Progenitor cell of endocrine pancreas (in vitro differentiated cells): ENCODE results near the gene CCL14. TPM values are rescaled to one million over a fixed set of nuclear protein-coding genes. Genes with fewer than 3 reads are reported as not detected.
"Not testable (repeated sequence)": the region's sequence is repeated elsewhere in the genome, so short reads cannot be mapped to it uniquely, and the experiment has no call there.

Experiments used
- DNase-seq: peaks from one replicate; pipeline ENCODE4 v3.0.0; 2021; ENCODE audit warnings: low spot score; ENCODE audit not compliant: unreplicated experiment
- H3K27ac Mint-ChIP-seq: 2 replicates; pipeline ENCODE4 v1.8.0; 2021; ENCODE audit warnings: mild to moderate bottlenecking, moderate library complexity, mixed read lengths
- H3K27me3 Mint-ChIP-seq: 2 replicates; pipeline ENCODE4 v1.8.0; 2021; ENCODE audit warnings: mixed read lengths
- H3K36me3 Mint-ChIP-seq: 2 replicates; pipeline ENCODE4 v1.8.0; 2022; ENCODE audit warnings: mixed read lengths; ENCODE audit not compliant: insufficient read depth
- H3K4me1 Mint-ChIP-seq: 2 replicates; pipeline ENCODE4 v1.8.0; 2021; ENCODE audit warnings: low read depth, mixed read lengths
- H3K4me3 Mint-ChIP-seq: 2 replicates; pipeline ENCODE4 v1.8.0; 2021; ENCODE audit warnings: low read depth, mild to moderate bottlenecking, moderate library complexity, mixed read lengths
- H3K9me3 Mint-ChIP-seq: 2 replicates; pipeline ENCODE4 v1.8.0; 2021; ENCODE audit warnings: low read depth, mixed read lengths
- total RNA-seq: library from RNA; stranded (reverse); gene quantifications from 2 replicates; pipeline ENCODE4 v1.2.1, GENCODE V29; 2021
- TF ChIP-seq, protein P1 (sequence below): fragments of 200-600 bp; sonication (generic); IDR thresholded peaks from one replicate; pipeline ENCODE4 v1.5.0; 2021; ENCODE audit warnings: antibody characterized with exemption, mild to moderate bottlenecking; ENCODE audit not compliant: unreplicated experiment

The CCL14 gene
- total RNA-seq, 1 donor from 2014 or later = not detected

DNA sequence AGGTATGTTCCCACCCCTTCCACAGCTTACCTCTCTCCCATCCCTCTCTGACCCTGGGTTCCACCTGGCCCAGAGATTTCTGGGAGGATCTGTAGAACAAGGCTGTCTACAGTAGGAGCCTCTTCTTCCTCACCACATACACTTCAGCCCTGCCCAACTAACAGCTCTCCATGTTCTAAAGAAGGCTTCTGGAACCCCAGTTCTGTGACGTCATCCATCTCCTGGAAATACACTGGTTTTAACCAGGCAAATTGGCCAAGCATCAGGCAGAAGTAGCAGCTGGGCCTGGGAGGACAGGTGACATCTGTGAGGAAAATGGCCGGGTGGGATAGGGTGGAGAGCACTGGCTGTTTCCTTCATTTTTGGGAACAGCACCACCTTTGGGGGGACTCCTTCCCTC is 43.0 kb downstream of the CCL14 start, which contains the start of gene LYZL6:
TSS of gene LYZL6 (minus strand) at position 177 of the 400 bp plus-strand sequence. CDS start 4,357 bp downstream, outside the sequence.
- no peaks in the 10 kb centered on the region for H3K27me3 Mint-ChIP-seq
- no peaks in the 10 kb centered on the region for H3K36me3 Mint-ChIP-seq
- H3K9me3 Mint-ChIP-seq = no peaks in the 10 kb centered on the region
- H3K27ac Mint-ChIP-seq = peak within 1 kb of the TSS; percentile 60
- H3K4me1 Mint-ChIP-seq = peaks cover 24% of the 10 kb centered on the region
- TF ChIP-seq, protein P1, sequence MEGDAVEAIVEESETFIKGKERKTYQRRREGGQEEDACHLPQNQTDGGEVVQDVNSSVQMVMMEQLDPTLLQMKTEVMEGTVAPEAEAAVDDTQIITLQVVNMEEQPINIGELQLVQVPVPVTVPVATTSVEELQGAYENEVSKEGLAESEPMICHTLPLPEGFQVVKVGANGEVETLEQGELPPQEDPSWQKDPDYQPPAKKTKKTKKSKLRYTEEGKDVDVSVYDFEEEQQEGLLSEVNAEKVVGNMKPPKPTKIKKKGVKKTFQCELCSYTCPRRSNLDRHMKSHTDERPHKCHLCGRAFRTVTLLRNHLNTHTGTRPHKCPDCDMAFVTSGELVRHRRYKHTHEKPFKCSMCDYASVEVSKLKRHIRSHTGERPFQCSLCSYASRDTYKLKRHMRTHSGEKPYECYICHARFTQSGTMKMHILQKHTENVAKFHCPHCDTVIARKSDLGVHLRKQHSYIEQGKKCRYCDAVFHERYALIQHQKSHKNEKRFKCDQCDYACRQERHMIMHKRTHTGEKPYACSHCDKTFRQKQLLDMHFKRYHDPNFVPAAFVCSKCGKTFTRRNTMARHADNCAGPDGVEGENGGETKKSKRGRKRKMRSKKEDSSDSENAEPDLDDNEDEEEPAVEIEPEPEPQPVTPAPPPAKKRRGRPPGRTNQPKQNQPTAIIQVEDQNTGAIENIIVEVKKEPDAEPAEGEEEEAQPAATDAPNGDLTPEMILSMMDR = no peak
- no peak for DNase-seq
- no peak within 1 kb of the TSS for H3K4me3 Mint-ChIP-seq

DNA sequence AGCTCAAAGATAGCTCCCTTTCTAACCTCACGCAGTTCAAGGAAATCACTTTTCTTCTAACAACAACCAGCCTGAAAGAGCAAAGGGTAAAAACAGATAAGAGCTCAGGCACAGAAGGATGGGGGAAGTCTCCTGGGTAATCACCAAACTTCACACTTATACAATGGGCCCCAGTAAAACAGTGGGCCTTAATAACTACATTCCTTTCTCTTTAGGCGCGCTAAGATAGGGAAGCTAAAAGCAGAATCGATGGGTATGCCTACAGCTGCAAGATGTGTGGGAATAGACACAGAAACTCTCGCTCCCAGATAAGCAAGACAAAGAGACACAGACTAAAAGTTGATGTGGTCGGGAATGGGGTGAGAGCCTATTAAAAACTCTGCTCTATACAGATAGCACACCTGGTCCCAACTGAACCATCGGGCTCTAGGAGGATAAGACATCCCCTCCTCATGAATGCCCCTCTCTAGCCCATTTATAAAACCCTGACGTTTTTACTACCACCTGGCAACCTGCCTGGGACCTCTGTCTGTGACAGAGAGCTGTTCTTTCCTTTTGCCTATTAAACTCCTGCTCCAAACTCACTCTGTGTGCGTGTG is 43.8 kb downstream of the CCL14 start:
- Mint-ChIP-seq H3K4me1 (peaks cover 24% of the 10 kb centered on the region), H3K27me3 (no peaks in the 10 kb centered on the region), H3K4me3 (no peak overlapping the region), H3K36me3 (no peaks in the 10 kb centered on the region), H3K27ac (peak overlapping the region; percentile 60), H3K9me3 (no peaks in the 10 kb centered on the region)
- TF ChIP-seq, protein P1 = no peak
- no peak for DNase-seq

DNA sequence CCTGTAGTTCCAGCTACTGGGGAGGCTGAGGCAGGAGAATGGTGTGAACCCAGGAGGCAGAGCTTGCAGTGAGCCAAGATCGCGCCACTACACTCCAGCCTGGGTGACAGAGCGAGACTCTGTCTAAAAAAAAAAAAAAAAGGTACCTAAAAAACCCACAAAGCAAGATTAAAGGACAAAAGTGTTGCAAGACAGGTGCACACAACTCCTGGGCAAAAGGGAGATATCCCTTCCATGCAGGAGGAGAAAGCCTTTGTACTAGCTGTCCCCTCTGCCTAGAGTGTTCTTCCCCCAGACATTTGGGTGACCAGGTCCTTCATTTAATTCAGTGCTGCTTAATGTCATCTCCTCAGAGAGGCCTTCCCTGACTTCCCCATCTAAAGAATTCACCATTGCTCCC is 48.0 kb downstream of the CCL14 start:
- H3K4me3 Mint-ChIP-seq, H3K9me3 Mint-ChIP-seq, H3K36me3 Mint-ChIP-seq, H3K27ac Mint-ChIP-seq, DNase-seq, H3K27me3 Mint-ChIP-seq: not testable (repeated sequence)
- H3K4me1 Mint-ChIP-seq = peaks cover 17% of the 10 kb centered on the region

DNA sequence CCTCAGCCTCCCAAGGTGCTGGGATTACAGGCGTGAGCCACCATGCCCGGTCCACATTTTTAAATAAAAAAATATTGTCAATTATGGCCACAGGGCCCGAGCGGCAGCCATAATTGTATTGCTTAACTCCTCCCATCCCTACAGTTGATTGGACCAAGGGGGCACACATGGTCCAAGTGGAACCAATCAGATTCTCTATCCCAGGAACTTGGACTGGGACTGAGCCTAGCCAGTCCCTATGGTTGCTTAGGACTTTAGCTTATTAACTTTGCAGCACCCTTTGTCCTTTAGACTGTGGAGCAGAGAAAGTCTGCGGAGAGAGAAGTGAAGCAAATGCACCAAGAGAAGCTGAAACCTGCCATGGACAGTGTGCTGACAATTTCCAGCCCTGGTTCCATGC is 50.5 kb downstream of the CCL14 start:
- H3K4me1 Mint-ChIP-seq = peaks cover 8% of the 10 kb centered on the region
- no peaks in the 10 kb centered on the region for H3K27me3 Mint-ChIP-seq
- TF ChIP-seq, protein P1 = no peak
- H3K4me3 Mint-ChIP-seq = no peak overlapping the region
- no peaks in the 10 kb centered on the region for H3K9me3 Mint-ChIP-seq
- no peak for DNase-seq
- no peaks in the 10 kb centered on the region for H3K36me3 Mint-ChIP-seq
- H3K27ac Mint-ChIP-seq = no peak overlapping the region

DNA sequence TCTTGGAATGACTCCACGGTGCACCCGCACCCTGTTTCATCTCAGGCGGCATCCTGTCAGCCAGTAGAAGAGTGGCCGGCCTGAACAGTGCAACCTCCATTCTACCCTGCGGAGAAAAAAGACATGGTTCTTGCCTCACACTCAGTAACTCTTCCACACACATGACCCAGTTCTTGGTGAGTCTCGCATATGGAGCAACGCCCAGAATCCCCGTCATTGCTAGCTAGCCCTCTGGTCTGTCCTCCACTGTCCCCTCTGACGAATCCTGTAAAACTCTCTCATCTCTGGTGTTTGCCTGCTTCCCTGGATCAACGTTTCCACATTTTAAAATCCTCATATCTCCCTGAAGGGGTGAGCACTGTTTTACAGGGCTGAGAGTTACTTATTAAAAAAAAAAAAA is 51.8 kb downstream of the CCL14 start:
- peaks cover 15% of the 10 kb centered on the region for H3K4me1 Mint-ChIP-seq
- H3K27ac Mint-ChIP-seq = no peak overlapping the region
- DNase-seq = no peak
- TF ChIP-seq, protein P1 = no peak
- H3K4me3 Mint-ChIP-seq = no peak overlapping the region
- no peaks in the 10 kb centered on the region for H3K36me3 Mint-ChIP-seq
- no peaks in the 10 kb centered on the region for H3K27me3 Mint-ChIP-seq
- H3K9me3 Mint-ChIP-seq = no peaks in the 10 kb centered on the region

Other genes with a start within 250 kb of the CCL14 start
- gene GAS2L2, start 233.5 kb downstream of the CCL14 start, total RNA-seq = 0.10 and 0.11 TPM in 2 replicates
- not detected in 2 replicates for gene C17orf50, start 225.8 kb downstream of the CCL14 start, total RNA-seq
- gene MMP28, start 191.1 kb downstream of the CCL14 start, total RNA-seq = 0.53 TPM in 1 of 2 replicates, not detected in the other
- gene TAF15, start 177.2 kb downstream of the CCL14 start, total RNA-seq = 282 and 287 TPM in 2 replicates
- not detected in 2 replicates for gene HEATR9, start 117.8 kb downstream of the CCL14 start, total RNA-seq
- not detected in 2 replicates for gene CCL5, start 106.4 kb downstream of the CCL14 start, total RNA-seq
- gene RDM1, start 56.0 kb downstream of the CCL14 start, total RNA-seq = 4.2 and 4.8 TPM in 2 replicates
- not detected in 2 replicates for gene LYZL6, start 43.0 kb downstream of the CCL14 start, total RNA-seq
- not detected in 2 replicates for gene CCL16, start 5.2 kb downstream of the CCL14 start, total RNA-seq
- 0.29 TPM in 1 of 2 replicates, not detected in the other for gene CCL15, start 14.8 kb upstream of the CCL14 start, total RNA-seq
- gene CCL23, start 31.2 kb upstream of the CCL14 start, total RNA-seq = not detected in 2 replicates
- not detected in 2 replicates for gene CCL18, start 77.5 kb upstream of the CCL14 start, total RNA-seq
- gene CCL3, start 103.4 kb upstream of the CCL14 start, total RNA-seq = not detected in 2 replicates
- gene CCL4, start 117.1 kb upstream of the CCL14 start, total RNA-seq = not detected in 2 replicates
- 27.1 and 30.1 TPM in 2 replicates for gene TBC1D3B, start 189.9 kb upstream of the CCL14 start, total RNA-seq
- 0.82 and 1.7 TPM in 2 replicates for gene CCL3L1, start 210.0 kb upstream of the CCL14 start, total RNA-seq
- gene CCL4L2, start 224.3 kb upstream of the CCL14 start, total RNA-seq = not detected in 2 replicates